CD14-positive monocyte (primary cell): ENCODE data around the gene KCNJ4. TPM values are rescaled to one million over a fixed set of nuclear protein-coding genes. Genes with fewer than 3 reads are reported as not detected.

Experiments used
- DNase-seq, 3 donors: peaks; one replicate each; pipeline ENCODE4 v3.0.0-alpha.2; 2011 to 2022
- H2AFZ ChIP-seq: 2 replicates; pipeline ENCODE4 v1.6.0; 2012; ENCODE audit warnings: mild to moderate bottlenecking, low read depth, low read length, inconsistent platforms; ENCODE audit not compliant: insufficient read depth, poor library complexity, severe bottlenecking
- H3K27ac ChIP-seq, 2 donors: 1 replicate in 1 of 2; 2 replicates in 1 of 2; pipeline ENCODE4 v1.5.1; 2012 to 2013; ENCODE audit warnings: low read length in 2 of 2, control low read depth in 1 of 2, inconsistent platforms in 1 of 2, low read depth in 1 of 2, mild to moderate bottlenecking in 1 of 2
- H3K27me3 ChIP-seq, 2 donors: one replicate each; pipeline versions ENCODE4 v1.6.0 to v1.6.1; 2011 to 2013; ENCODE audit warnings: low read length in 2 of 2; ENCODE audit not compliant: control insufficient read depth in 2 of 2, insufficient read depth in 2 of 2
- H3K36me3 ChIP-seq, 2 donors: replicated peaks in 1 of 2; 1 replicate in 1 of 2; 2 replicates in 1 of 2; pipeline versions ENCODE4 v1.5.1 to v1.6.1; 2012 to 2013; ENCODE audit warnings: low read length in 2 of 2, control low read depth in 1 of 2, inconsistent platforms in 1 of 2, mild to moderate bottlenecking in 1 of 2; ENCODE audit not compliant: insufficient read depth in 2 of 2, control insufficient read depth in 1 of 2
- H3K4me1 ChIP-seq, 2 donors: 1 replicate in 1 of 2; 2 replicates in 1 of 2; pipeline versions ENCODE4 v1.5.1 to v1.6.1; 2012 to 2013; ENCODE audit warnings: low read length in 2 of 2, control low read depth in 1 of 2, inconsistent platforms in 1 of 2, mild to moderate bottlenecking in 1 of 2, moderate library complexity in 1 of 2; ENCODE audit not compliant: insufficient read depth in 2 of 2, control insufficient read depth in 1 of 2
- H3K4me2 ChIP-seq: replicated peaks from 2 replicates; pipeline ENCODE3; 2012; ENCODE audit warnings: low read length, moderate library complexity, mild to moderate bottlenecking; ENCODE audit not compliant: poor library complexity, severe bottlenecking; ENCODE audit errors: extremely low read depth
- H3K4me3 ChIP-seq, 3 experiments: fragments of 200-600 bp in 1 of 3; sonication (generic) in 1 of 3; replicated peaks in 1 of 3; 1 replicate in 2 of 3; 2 replicates in 1 of 3; pipeline ENCODE4 v1.5.1; 2011 to 2013; ENCODE audit warnings: low read length in 3 of 3, mild to moderate bottlenecking in 3 of 3, control low read depth in 2 of 3, low read depth in 2 of 3, inconsistent platforms in 1 of 3, moderate library complexity in 1 of 3
- H3K79me2 ChIP-seq: 2 replicates; pipeline ENCODE4 v1.6.0; 2012; ENCODE audit warnings: mild to moderate bottlenecking, control low read depth, inconsistent platforms, low read length, moderate library complexity; ENCODE audit not compliant: insufficient read depth
- H3K9ac ChIP-seq: 2 replicates; pipeline ENCODE4 v1.6.0; 2017; ENCODE audit warnings: low read length, mild to moderate bottlenecking; ENCODE audit not compliant: insufficient read depth, poor library complexity, severe bottlenecking
- H3K9me3 ChIP-seq, 2 donors: replicated peaks in 1 of 2; 1 replicate in 1 of 2; 2 replicates in 1 of 2; pipeline versions ENCODE4 v1.5.1 to v1.6.1; 2012 to 2013; ENCODE audit warnings: low read length in 2 of 2, control low read depth in 1 of 2; ENCODE audit not compliant: control insufficient read depth in 1 of 2, insufficient read depth in 1 of 2
- H4K20me1 ChIP-seq: 2 replicates; pipeline ENCODE4 v1.6.0; 2012; ENCODE audit warnings: mild to moderate bottlenecking, low read length, control low read depth, moderate library complexity; ENCODE audit not compliant: insufficient read depth
- H3K27ac Mint-ChIP-seq, 7 donors: one replicate each; pipeline ENCODE4 v1.8.0; 2020; ENCODE audit warnings: mild to moderate bottlenecking in 7 of 7, mixed read lengths in 7 of 7, moderate library complexity in 6 of 7, inconsistent platforms in 2 of 7
- H3K27me3 Mint-ChIP-seq, 3 donors: one replicate each; pipeline ENCODE4 v1.8.0; 2021 to 2022; ENCODE audit warnings: low read depth in 3 of 3, mild to moderate bottlenecking in 3 of 3, mixed read lengths in 3 of 3, moderate library complexity in 3 of 3, inconsistent platforms in 1 of 3
- H3K36me3 Mint-ChIP-seq, 2 donors: one replicate each; pipeline ENCODE4 v1.8.0; 2020; ENCODE audit warnings: mixed read lengths in 2 of 2, inconsistent platforms in 1 of 2, mild to moderate bottlenecking in 1 of 2
- H3K4me1 Mint-ChIP-seq: one replicate; pipeline ENCODE4 v1.8.0; 2020; ENCODE audit warnings: mild to moderate bottlenecking, mixed read lengths
- H3K4me3 Mint-ChIP-seq, 2 donors: one replicate each; pipeline ENCODE4 v1.8.0; 2020; ENCODE audit warnings: mild to moderate bottlenecking in 2 of 2, mixed read lengths in 2 of 2, moderate library complexity in 1 of 2
- H3K9me3 Mint-ChIP-seq, 7 donors: one replicate each; pipeline ENCODE4 v1.8.0; 2020 to 2022; ENCODE audit warnings: mixed read lengths in 7 of 7, mild to moderate bottlenecking in 6 of 7, moderate library complexity in 6 of 7, inconsistent platforms in 2 of 7
- WGBS: methylation state at CpG from one replicate; pipeline ENCODE4 v1.1.5; 2013; ENCODE audit warnings: missing lambda C conversion rate; ENCODE audit not compliant: insufficient coverage; 5-methylcytosine and 5-hydroxymethylcytosine counted together
- intact Hi-C, 2 donors: fragments of 100-400 bp; cut with micrococcal nuclease; formaldehyde crosslinking; loops; one replicate each; pipeline versions ENCODE4 v1.15.0 to v1.15.1; 2023
- polyA plus RNA-seq, 3 donors: library from polyadenylated mRNA; depleted of rRNA in 1 of 3; unstranded in 2 of 3; stranded (reverse) in 1 of 3; fragments of 300-500 nt in 2 of 3; fragments of >200 nt in 1 of 3; fragmentation: Illumina TruSeq in 2 of 3; gene quantifications; 1 replicate in 2 of 3; 2 replicates in 1 of 3; pipeline ENCODE4 v1.2.3, GENCODE V29; 2012 to 2021
- TF ChIP-seq, protein P1 (sequence below): fragments of 200-600 bp; IDR thresholded peaks from one replicate; pipeline ENCODE4 v1.8.0; 2022; ENCODE audit warnings: antibody characterized with exemption, mild to moderate bottlenecking

The KCNJ4 gene
- polyA plus RNA-seq, 3 donors, result not detected

DNA sequence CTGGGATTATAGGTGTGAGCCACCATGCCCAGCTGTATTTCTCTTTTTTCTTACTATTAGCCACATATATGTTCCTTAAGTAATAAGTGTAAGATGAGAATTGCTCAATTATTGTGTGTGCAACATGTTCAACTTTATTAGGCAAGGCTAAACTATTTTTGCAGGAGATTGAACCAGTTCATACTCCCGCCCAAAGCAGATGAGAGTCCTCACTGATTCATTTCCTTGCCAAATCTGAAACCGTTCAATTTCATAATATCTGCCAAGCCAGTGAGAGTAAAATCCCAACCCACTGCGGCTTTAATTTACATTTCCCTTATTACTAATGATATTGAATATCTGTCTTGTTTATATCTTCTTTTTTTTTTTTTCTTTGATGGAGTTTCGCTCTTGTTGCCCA, 48.4 kb downstream of the KCNJ4 start:
- peak; percentile 70 to 88 (median 86) for DNase-seq
- Mint-ChIP-seq H3K4me1 (peaks cover 39% of the 10 kb centered on the region), H3K27ac (peak overlapping the region in 6 of 7 donors; percentile 46 to 93 (median 84)), H3K36me3 (no peaks in the 10 kb centered on the region), H3K27me3 (peaks cover 0 to 1% (median 0%) of the 10 kb centered on the region in 3 donors), H3K4me3 (peak overlapping the region in 1 of 2 donors; percentile 35), H3K9me3 (peaks cover 0 to 12% (median 0%) of the 10 kb centered on the region in 7 donors)
- H3K9ac ChIP-seq, result no peak overlapping the region
- H3K4me3 ChIP-seq, result peak overlapping the region in 1 of 3 experiments; percentile 9
- no peak overlapping the region for H2AFZ ChIP-seq
- peak overlapping the region; percentile 46 for H3K4me2 ChIP-seq
- H4K20me1 ChIP-seq, result no peaks in the 10 kb centered on the region
- peaks cover 26 to 39% of the 10 kb centered on the region in 2 donors for H3K4me1 ChIP-seq
- intact Hi-C loops, result no loop called here
- H3K27ac ChIP-seq, result no peak overlapping the region
- TF ChIP-seq, protein P1, sequence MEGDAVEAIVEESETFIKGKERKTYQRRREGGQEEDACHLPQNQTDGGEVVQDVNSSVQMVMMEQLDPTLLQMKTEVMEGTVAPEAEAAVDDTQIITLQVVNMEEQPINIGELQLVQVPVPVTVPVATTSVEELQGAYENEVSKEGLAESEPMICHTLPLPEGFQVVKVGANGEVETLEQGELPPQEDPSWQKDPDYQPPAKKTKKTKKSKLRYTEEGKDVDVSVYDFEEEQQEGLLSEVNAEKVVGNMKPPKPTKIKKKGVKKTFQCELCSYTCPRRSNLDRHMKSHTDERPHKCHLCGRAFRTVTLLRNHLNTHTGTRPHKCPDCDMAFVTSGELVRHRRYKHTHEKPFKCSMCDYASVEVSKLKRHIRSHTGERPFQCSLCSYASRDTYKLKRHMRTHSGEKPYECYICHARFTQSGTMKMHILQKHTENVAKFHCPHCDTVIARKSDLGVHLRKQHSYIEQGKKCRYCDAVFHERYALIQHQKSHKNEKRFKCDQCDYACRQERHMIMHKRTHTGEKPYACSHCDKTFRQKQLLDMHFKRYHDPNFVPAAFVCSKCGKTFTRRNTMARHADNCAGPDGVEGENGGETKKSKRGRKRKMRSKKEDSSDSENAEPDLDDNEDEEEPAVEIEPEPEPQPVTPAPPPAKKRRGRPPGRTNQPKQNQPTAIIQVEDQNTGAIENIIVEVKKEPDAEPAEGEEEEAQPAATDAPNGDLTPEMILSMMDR, result no peak
- no CpG with 5 or more reads among the region's 4 CpGs for WGBS
- no peaks in the 10 kb centered on the region for H3K36me3 ChIP-seq
- H3K9me3 ChIP-seq, result no peaks in the 10 kb centered on the region
- H3K27me3 ChIP-seq, result no peaks in the 10 kb centered on the region
- no peaks in the 10 kb centered on the region for H3K79me2 ChIP-seq

DNA sequence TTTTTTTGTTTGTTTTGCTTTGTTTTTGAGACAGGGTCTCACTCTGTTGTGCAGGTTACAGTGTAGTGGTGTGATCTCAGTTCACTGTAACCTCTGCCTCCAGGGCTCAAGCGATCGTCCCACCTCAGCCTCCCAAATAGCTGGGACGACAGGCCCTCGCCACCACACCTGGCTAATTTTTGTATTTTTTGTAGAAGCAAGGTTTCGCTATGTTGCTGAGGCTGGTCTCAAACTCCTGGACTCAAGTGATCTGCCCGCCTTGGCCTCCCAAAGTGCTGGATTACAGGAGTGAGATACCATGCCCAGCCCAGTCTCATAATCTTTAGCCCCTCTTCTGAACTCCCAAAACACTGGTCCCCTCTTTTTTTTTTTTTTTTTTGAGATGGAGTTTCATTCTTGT, 50.6 kb downstream of the KCNJ4 start:
- Histone ChIP-seq H3K4me3 (no peak overlapping the region), H3K9ac (no peak overlapping the region), H3K4me2 (no peak overlapping the region), H3K4me1 (peaks cover 47 to 61% of the 10 kb centered on the region in 2 donors), H3K27ac (no peak overlapping the region), H3K36me3 (no peaks in the 10 kb centered on the region), H3K9me3 (no peaks in the 10 kb centered on the region), H3K27me3 (no peaks in the 10 kb centered on the region), H2AFZ (no peak overlapping the region), H4K20me1 (no peaks in the 10 kb centered on the region), H3K79me2 (no peaks in the 10 kb centered on the region)
- intact Hi-C loops, result no loop called here
- H3K4me1 Mint-ChIP-seq, result peaks cover 59% of the 10 kb centered on the region
- peak overlapping the region in 1 of 7 donors; percentile 80 for H3K27ac Mint-ChIP-seq
- no peak overlapping the region for H3K4me3 Mint-ChIP-seq
- WGBS, result 96% methylated on average over 4 of the region's 6 CpGs
- peaks cover 0 to 2% (median 0%) of the 10 kb centered on the region in 7 donors for H3K9me3 Mint-ChIP-seq
- DNase-seq, result no peak
- no peaks in the 10 kb centered on the region for H3K36me3 Mint-ChIP-seq
- TF ChIP-seq, protein P1, result no peak
- peaks cover 0 to 3% (median 0%) of the 10 kb centered on the region in 3 donors for H3K27me3 Mint-ChIP-seq
